ENCODE results near the gene SCTR.

The SCTR gene

GRCh38 chr2:119446037-119446436, 78.2 kb downstream of the SCTR start:
- DNase-seq (ENCODE audit: low read depth in 2 of 2): no peak

- DNase-seq (ENCODE audit: low read depth in 2 of 2): no peak
These were observed 81.4 kb downstream of the SCTR start for GRCh38 chr2:119442850-119443249.

- DNase-seq (ENCODE audit: low read depth in 2 of 2): no peak
These were observed 82.1 kb downstream of the SCTR start for GRCh38 chr2:119442226-119442619.

- no peak for DNase-seq (ENCODE audit: low read depth in 2 of 2)
These were observed 82.7 kb downstream of the SCTR start for GRCh38 chr2:119441376-119442225.

GRCh38 chr2:119440873-119441272, 83.4 kb downstream of the SCTR start:
- no peak for DNase-seq (ENCODE audit: low read depth in 2 of 2)

GRCh38 chr2:119440501-119440870, 83.8 kb downstream of the SCTR start:
- no peak for DNase-seq (ENCODE audit: low read depth in 2 of 2)

GRCh38 chr2:119439574-119440500, 84.4 kb downstream of the SCTR start:
- DNase-seq (ENCODE audit: low read depth in 2 of 2): no peak

- no peak for DNase-seq (ENCODE audit: low read depth in 2 of 2)
These were observed 85.5 kb downstream of the SCTR start for GRCh38 chr2:119438726-119439284.

GRCh38 chr2:119438128-119438656, 86.1 kb downstream of the SCTR start:
- no peak for DNase-seq (ENCODE audit: low read depth in 2 of 2)

GRCh38 chr2:119436993-119437772, 87.1 kb downstream of the SCTR start:
- DNase-seq (ENCODE audit: low read depth in 2 of 2): no peak

- DNase-seq (ENCODE audit: low read depth in 2 of 2): no peak
These were observed 88.4 kb downstream of the SCTR start for GRCh38 chr2:119435953-119436297.

GRCh38 chr2:119435081-119435952, 89.0 kb downstream of the SCTR start:
- no peak for DNase-seq (ENCODE audit: low read depth in 2 of 2)

- DNase-seq (ENCODE audit: low read depth in 2 of 2): no peak
These were observed 89.6 kb downstream of the SCTR start for GRCh38 chr2:119434664-119435063.

GRCh38 chr2:119433636-119434327, 90.5 kb downstream of the SCTR start:
- DNase-seq (ENCODE audit: low read depth in 2 of 2): no peak

GRCh38 chr2:119432851-119433522, 91.3 kb downstream of the SCTR start:
- DNase-seq (ENCODE audit: low read depth in 2 of 2): no peak

GRCh38 chr2:119431976-119432850, 92.1 kb downstream of the SCTR start:
- no peak for DNase-seq (ENCODE audit: low read depth in 2 of 2)

GRCh38 chr2:119431155-119431975, 92.9 kb downstream of the SCTR start, which contains the start of gene TMEM37:
TSS of gene TMEM37 (plus strand) at chr2:119431854. CDS start at chr2:119431904, 50 bp downstream.
- DNase-seq (ENCODE audit: low read depth in 2 of 2): no peak

All from stimulated activated CD8-positive, alpha-beta memory T cell treated with anti-CD3 and anti-CD28 coated beads, Interleukin-15, amount 100 ng/mL, for 4 hours (primary cell).